K562 (cell line): ENCODE results near the gene KLKB1.

Experiments used
- ZC3H4 ChIP-seq: sonication (generic); formaldehyde crosslinking; IDR thresholded peaks from 2 replicates; pipeline ENCODE4 v1.9.0; 2021; ENCODE audit warnings: missing genetic modification reagents, borderline replicate concordance
- TF ChIP-seq, protein P1 (sequence below), 2 experiments: fragments of 250-450 bp in 1 of 2; fragments of 450-650 bp in 1 of 2; sonication (Bioruptor Pico) in 1 of 2; IDR thresholded peaks; 2 replicates each; pipeline versions ENCODE4 v1.6.1 to v1.8.0; 2016 to 2021; ENCODE audit warnings: mild to moderate bottlenecking in 2 of 2, moderate library complexity in 2 of 2, missing compliant biosample characterization in 1 of 2, missing genetic modification characterization in 1 of 2

DNA sequence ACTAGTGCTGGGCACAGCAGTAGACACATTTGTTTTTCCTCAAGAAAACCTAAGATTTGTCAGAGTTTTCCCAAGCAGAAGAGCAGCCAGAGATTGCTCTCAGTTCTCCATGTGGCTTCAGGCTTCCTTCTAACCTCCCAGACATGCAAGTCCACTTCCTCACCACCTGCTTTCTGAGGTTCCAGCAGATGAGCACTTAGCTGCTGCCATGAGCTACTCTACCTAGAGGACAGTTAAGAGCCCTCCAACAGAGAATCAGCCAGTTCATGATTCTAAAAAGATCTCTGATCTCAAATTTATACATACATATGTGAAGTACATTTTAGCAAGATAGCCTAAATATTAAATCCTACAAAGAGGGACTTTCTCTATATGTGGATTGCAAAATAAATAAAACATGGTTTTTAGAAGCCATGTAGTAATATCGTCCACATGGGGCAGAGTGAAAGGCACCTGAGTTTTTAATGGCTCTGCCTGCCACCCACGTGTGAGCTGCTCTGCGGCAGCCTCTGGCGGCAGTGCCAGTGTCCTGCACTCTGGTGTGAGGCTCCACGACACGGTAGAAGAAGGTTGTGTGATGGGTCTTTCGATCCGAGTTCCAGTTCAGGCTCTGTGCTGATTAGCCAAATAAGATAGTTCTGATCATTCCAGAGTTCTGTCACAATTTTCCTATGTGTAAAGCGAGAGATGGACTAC, 25.6 kb upstream of the KLKB1 start:
- TF ChIP-seq, protein P1, sequence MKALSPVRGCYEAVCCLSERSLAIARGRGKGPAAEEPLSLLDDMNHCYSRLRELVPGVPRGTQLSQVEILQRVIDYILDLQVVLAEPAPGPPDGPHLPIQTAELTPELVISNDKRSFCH (CRISPR knock-in tag; IDR thresholded peaks at IDR 0.05) = no peak
- TF ChIP-seq, protein P1 (tag; IDR thresholded peaks at IDR 0.05) = no peak
- TF ChIP-seq ZC3H4 (CRISPR knock-in tag) = no peak
